Fibroblast of villous mesenchyme (primary cell): ENCODE data around the gene ZNF324. TPM values are rescaled to one million over a fixed set of nuclear protein-coding genes. Genes with fewer than 3 reads are reported as not detected.

Experiments
- DNase-seq: peaks from one replicate; pipeline ENCODE4 v3.0.0-alpha.2; 2010; ENCODE audit warnings: low read depth
- H3K4me3 ChIP-seq: 2 replicates; pipeline ENCODE4 v1.5.1; 2011; ENCODE audit warnings: low read depth, mild to moderate bottlenecking, low read length
- CTCF ChIP-seq: IDR thresholded peaks from 2 replicates; pipeline ENCODE4 v1.5.1; 2012; ENCODE audit warnings: low read depth, mild to moderate bottlenecking, low read length; ENCODE audit not compliant: insufficient read depth
- total RNA-seq: library from RNA; depleted of rRNA; stranded (reverse); fragments of >200 nt; gene quantifications from 2 replicates; pipeline ENCODE4 v1.2.3, GENCODE V29; 2012

Gene ZNF324
- total RNA-seq, 1 donor, result 16.8 TPM

- no peak overlapping the region for H3K4me3 ChIP-seq
- no peak for TF ChIP-seq CTCF
- DNase-seq, result no peak
Observed at GRCh38 chr19:58515259-58515658, 48.4 kb downstream of the ZNF324 start.

- H3K4me3 ChIP-seq, result no peak overlapping the region
- no peak for DNase-seq
- TF ChIP-seq CTCF, result no peak
Observed at GRCh38 chr19:58516246-58516836, 49.5 kb downstream of the ZNF324 start.

- no peak for TF ChIP-seq CTCF
- no peak overlapping the region for H3K4me3 ChIP-seq
- DNase-seq, result no peak
Observed at GRCh38 chr19:58516964-58517833, 50.3 kb downstream of the ZNF324 start.

- no peak for TF ChIP-seq CTCF
- no peak for DNase-seq
- peak overlapping the region; percentile 85 for H3K4me3 ChIP-seq
Observed at GRCh38 chr19:58518256-58519086, 51.6 kb downstream of the ZNF324 start.

- peak overlapping the region; percentile 85 for H3K4me3 ChIP-seq
- peak; percentile 79 for DNase-seq
- TF ChIP-seq CTCF, result peak; percentile 80
Observed at GRCh38 chr19:58519087-58519354, 52.1 kb downstream of the ZNF324 start.

GRCh38 chr19:58519355-58520256, 52.7 kb downstream of the ZNF324 start, which contains the start of gene ZBTB45:
Gene ZBTB45, minus strand, starts transcription at chr19:58519810. Its CDS starts 2,137 bp downstream, at chr19:58517673.
- DNase-seq, result peak; percentile 97
- peak; percentile 79 for TF ChIP-seq CTCF
- peak within 1 kb of the TSS; percentile 85 for H3K4me3 ChIP-seq
